ENCODE measurements around the gene TEAD1. TPM values are rescaled to one million over a fixed set of nuclear protein-coding genes. Genes with fewer than 3 reads are reported as not detected.

The TEAD1 gene
- total and polyA plus RNA-seq, 9 of the 15 experiments (the other 6 are each of a cell fraction or from before 2014, with no cell fraction given): 1.7 to 17.7 (median 10.8) TPM

DNA sequence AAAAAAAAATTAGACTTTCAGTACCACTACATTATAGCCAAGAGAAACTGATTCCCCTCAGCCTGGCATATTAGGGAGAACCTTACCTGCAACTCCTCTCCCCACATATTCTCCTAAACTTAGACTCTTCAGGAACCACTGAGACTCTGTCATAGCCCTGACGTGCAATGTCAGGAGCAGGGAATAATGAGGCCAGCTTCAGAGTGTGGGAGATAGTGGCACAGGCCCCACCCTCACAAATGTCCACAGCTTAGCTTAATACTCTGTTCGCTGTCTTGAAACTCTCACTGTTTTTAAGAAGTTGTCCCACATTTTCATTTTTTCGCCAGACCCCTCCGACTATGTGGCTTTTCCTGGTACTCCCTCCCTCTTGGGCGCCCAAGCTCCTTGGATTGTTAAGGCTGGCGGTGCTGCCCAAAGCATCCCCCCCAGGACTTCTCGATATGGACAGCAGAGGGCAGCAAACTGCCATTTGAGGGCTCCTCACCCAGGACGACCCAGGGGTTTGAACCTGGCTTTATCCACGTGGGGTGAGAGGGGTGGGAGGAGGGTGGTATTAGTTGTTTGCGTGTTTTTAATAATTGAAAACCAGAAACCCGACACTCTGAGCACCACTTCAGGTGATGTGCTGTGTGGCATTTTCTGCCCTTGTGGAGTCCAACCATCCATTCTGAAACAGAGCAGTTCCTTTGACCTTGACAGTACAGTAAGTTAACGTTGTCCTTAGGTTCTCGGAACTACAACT, 289.7 kb downstream of the TEAD1 start (continued):
- TF ChIP-seq, protein P1, sequence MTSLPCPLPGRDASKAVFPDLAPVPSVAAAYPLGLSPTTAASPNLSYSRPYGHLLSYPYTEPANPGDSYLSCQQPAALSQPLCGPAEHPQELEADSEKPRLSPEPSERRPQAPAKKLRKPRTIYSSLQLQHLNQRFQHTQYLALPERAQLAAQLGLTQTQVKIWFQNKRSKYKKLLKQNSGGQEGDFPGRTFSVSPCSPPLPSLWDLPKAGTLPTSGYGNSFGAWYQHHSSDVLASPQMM (CRISPR knock-in tag; IDR thresholded peaks at IDR 0.05): no peak
- TF ChIP-seq BRD4 (IDR thresholded peaks at IDR 0.05): no peak
- no peak for TF ChIP-seq TRIM24 (IDR thresholded peaks at IDR 0.05)
- peak; percentile 71 for TF ChIP-seq ESRRA (IDR thresholded peaks at IDR 0.05; ENCODE audit: borderline replicate concordance, low read depth)
- TF ChIP-seq TBP (optimal IDR thresholded peaks at IDR 0.05; ENCODE audit: low read depth, low read length): no peak
- TF ChIP-seq PPARD (CRISPR knock-in tag; IDR thresholded peaks at IDR 0.05): no peak
- no peak for TF ChIP-seq SRSF7 (optimal IDR thresholded peaks at IDR 0.05; ENCODE audit: low read depth, low read length)
- no peak for TF ChIP-seq EP300 (IDR thresholded peaks at IDR 0.05; ENCODE audit: low read length)
- TF ChIP-seq CTBP1 (IDR thresholded peaks at IDR 0.05; ENCODE audit: borderline replicate concordance): no peak
- TF ChIP-seq PTBP1 (IDR thresholded peaks at IDR 0.05; ENCODE audit: low read depth, low read length): no peak
- TF ChIP-seq, protein P2, sequence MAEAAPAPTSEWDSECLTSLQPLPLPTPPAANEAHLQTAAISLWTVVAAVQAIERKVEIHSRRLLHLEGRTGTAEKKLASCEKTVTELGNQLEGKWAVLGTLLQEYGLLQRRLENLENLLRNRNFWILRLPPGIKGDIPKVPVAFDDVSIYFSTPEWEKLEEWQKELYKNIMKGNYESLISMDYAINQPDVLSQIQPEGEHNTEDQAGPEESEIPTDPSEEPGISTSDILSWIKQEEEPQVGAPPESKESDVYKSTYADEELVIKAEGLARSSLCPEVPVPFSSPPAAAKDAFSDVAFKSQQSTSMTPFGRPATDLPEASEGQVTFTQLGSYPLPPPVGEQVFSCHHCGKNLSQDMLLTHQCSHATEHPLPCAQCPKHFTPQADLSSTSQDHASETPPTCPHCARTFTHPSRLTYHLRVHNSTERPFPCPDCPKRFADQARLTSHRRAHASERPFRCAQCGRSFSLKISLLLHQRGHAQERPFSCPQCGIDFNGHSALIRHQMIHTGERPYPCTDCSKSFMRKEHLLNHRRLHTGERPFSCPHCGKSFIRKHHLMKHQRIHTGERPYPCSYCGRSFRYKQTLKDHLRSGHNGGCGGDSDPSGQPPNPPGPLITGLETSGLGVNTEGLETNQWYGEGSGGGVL (CRISPR knock-in tag; IDR thresholded peaks at IDR 0.05): no peak
- TF ChIP-seq, protein P3, sequence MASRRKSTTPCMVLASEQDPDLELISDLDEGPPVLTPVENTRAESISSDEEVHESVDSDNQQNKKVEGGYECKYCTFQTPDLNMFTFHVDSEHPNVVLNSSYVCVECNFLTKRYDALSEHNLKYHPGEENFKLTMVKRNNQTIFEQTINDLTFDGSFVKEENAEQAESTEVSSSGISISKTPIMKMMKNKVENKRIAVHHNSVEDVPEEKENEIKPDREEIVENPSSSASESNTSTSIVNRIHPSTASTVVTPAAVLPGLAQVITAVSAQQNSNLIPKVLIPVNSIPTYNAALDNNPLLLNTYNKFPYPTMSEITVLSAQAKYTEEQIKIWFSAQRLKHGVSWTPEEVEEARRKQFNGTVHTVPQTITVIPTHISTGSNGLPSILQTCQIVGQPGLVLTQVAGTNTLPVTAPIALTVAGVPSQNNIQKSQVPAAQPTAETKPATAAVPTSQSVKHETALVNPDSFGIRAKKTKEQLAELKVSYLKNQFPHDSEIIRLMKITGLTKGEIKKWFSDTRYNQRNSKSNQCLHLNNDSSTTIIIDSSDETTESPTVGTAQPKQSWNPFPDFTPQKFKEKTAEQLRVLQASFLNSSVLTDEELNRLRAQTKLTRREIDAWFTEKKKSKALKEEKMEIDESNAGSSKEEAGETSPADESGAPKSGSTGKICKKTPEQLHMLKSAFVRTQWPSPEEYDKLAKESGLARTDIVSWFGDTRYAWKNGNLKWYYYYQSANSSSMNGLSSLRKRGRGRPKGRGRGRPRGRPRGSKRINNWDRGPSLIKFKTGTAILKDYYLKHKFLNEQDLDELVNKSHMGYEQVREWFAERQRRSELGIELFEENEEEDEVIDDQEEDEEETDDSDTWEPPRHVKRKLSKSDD (conservative IDR thresholded peaks at IDR 0.05; ENCODE audit: low read length): no peak
- TF ChIP-seq ZNF124 (CRISPR knock-in tag; IDR thresholded peaks at IDR 0.05): no peak
- TF ChIP-seq STAG1 (CRISPR knock-in tag; IDR thresholded peaks at IDR 0.05; ENCODE audit: borderline replicate concordance): peak; percentile 33; the same call in 1 of the 2 replicates
- TF ChIP-seq, protein P4, sequence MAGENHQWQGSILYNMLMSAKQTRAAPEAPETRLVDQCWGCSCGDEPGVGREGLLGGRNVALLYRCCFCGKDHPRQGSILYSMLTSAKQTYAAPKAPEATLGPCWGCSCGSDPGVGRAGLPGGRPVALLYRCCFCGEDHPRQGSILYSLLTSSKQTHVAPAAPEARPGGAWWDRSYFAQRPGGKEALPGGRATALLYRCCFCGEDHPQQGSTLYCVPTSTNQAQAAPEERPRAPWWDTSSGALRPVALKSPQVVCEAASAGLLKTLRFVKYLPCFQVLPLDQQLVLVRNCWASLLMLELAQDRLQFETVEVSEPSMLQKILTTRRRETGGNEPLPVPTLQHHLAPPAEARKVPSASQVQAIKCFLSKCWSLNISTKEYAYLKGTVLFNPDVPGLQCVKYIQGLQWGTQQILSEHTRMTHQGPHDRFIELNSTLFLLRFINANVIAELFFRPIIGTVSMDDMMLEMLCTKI (IDR thresholded peaks at IDR 0.05; ENCODE audit: partially characterized antibody): no peak
- TF ChIP-seq, protein P5, sequence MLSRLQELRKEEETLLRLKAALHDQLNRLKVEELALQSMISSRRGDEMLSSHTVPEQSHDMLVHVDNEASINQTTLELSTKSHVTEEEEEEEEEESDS (CRISPR knock-in tag; IDR thresholded peaks at IDR 0.05): no peak
- TF ChIP-seq ZNF668 (CRISPR knock-in tag; IDR thresholded peaks at IDR 0.05): no peak
- TF ChIP-seq YY1 (IDR thresholded peaks at IDR 0.05; ENCODE audit: borderline replicate concordance in 1 of 3, control insufficient read depth in 1 of 3, extremely low read depth in 1 of 3, insufficient read depth in 3 of 3, insufficient read length in 1 of 3, insufficient replicate concordance in 2 of 3, low read depth in 1 of 3, low read length in 2 of 3): peak in 2 of 3 experiments; percentile 7 to 10
- TF ChIP-seq TCF7 (IDR thresholded peaks at IDR 0.05; ENCODE audit: borderline replicate concordance): no peak
- TF ChIP-seq, protein P6, sequence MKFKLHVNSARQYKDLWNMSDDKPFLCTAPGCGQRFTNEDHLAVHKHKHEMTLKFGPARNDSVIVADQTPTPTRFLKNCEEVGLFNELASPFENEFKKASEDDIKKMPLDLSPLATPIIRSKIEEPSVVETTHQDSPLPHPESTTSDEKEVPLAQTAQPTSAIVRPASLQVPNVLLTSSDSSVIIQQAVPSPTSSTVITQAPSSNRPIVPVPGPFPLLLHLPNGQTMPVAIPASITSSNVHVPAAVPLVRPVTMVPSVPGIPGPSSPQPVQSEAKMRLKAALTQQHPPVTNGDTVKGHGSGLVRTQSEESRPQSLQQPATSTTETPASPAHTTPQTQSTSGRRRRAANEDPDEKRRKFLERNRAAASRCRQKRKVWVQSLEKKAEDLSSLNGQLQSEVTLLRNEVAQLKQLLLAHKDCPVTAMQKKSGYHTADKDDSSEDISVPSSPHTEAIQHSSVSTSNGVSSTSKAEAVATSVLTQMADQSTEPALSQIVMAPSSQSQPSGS (CRISPR knock-in tag; IDR thresholded peaks at IDR 0.05): no peak
